H9 (cell line): ENCODE data around the gene LEFTY1. TPM values are rescaled to one million over a fixed set of nuclear protein-coding genes. Genes with fewer than 3 reads are reported as not detected.

Experiments used
- DNase-seq: peaks from one replicate; pipeline ENCODE4 v3.0.0-alpha.2; 2017
- H2AFZ ChIP-seq: one replicate; pipeline ENCODE4 v1.6.1; 2013; ENCODE audit warnings: mild to moderate bottlenecking, low read length, control low read depth, moderate library complexity
- H2AK5ac ChIP-seq: 2 replicates; pipeline ENCODE4 v1.6.1; 2013; ENCODE audit warnings: low read length, control low read depth, mixed read lengths; ENCODE audit not compliant: insufficient read length
- H2BK120ac ChIP-seq: one replicate; pipeline ENCODE4 v1.6.1; 2013; ENCODE audit warnings: low read depth, mild to moderate bottlenecking, low read length, control low read depth, inconsistent platforms; ENCODE audit not compliant: poor library complexity, severe bottlenecking
- H2BK12ac ChIP-seq: 2 replicates; pipeline ENCODE4 v1.6.1; 2013; ENCODE audit warnings: low read length, control low read depth, mixed read lengths, low read depth; ENCODE audit not compliant: insufficient read length
- H2BK15ac ChIP-seq: 2 replicates; pipeline ENCODE4 v1.6.1; 2013; ENCODE audit warnings: low read depth, low read length, control low read depth
- H2BK20ac ChIP-seq: one replicate; pipeline ENCODE4 v1.6.1; 2013; ENCODE audit warnings: low read depth, mild to moderate bottlenecking, low read length, control low read depth, inconsistent platforms; ENCODE audit not compliant: poor library complexity, severe bottlenecking
- H2BK5ac ChIP-seq: 2 replicates; pipeline ENCODE4 v1.6.1; 2013; ENCODE audit warnings: low read length, control low read depth, mixed read lengths; ENCODE audit not compliant: insufficient read length
- H3K14ac ChIP-seq: 2 replicates; pipeline ENCODE4 v1.6.1; 2013; ENCODE audit warnings: low read length, control low read depth; ENCODE audit not compliant: insufficient read depth
- H3K18ac ChIP-seq: 2 replicates; pipeline ENCODE4 v1.6.1; 2013; ENCODE audit warnings: low read depth, mild to moderate bottlenecking, mixed read lengths, low read length, control low read depth; ENCODE audit not compliant: insufficient read length
- H3K23ac ChIP-seq: 2 replicates; pipeline ENCODE4 v1.6.1; 2013; ENCODE audit warnings: low read length, control low read depth, mixed read lengths, low read depth; ENCODE audit not compliant: insufficient read length
- H3K23me2 ChIP-seq: 2 replicates; pipeline ENCODE4 v1.6.1; 2013; ENCODE audit warnings: low read depth, mild to moderate bottlenecking, mixed read lengths, low read length, control low read depth; ENCODE audit not compliant: insufficient read length, poor library complexity, severe bottlenecking
- H3K27ac ChIP-seq: 2 replicates; pipeline ENCODE4 v1.5.1; 2013; ENCODE audit warnings: low read length, control low read depth, mixed read lengths, low read depth; ENCODE audit not compliant: insufficient read length
- H3K27me3 ChIP-seq: 2 replicates; pipeline ENCODE4 v1.6.1; 2013; ENCODE audit warnings: low read length, control low read depth, inconsistent platforms; ENCODE audit not compliant: insufficient read depth
- H3K4ac ChIP-seq: 2 replicates; pipeline ENCODE4 v1.6.1; 2013; ENCODE audit warnings: low read depth, mild to moderate bottlenecking, control low read depth, inconsistent platforms, low read length, moderate library complexity
- H3K4me1 ChIP-seq: 2 replicates; pipeline ENCODE4 v1.6.1; 2013; ENCODE audit warnings: low read length, control low read depth, inconsistent platforms; ENCODE audit not compliant: insufficient read depth
- H3K4me2 ChIP-seq: 2 replicates; pipeline ENCODE4 v1.6.1; 2013; ENCODE audit warnings: low read length, control low read depth, mixed read lengths; ENCODE audit not compliant: insufficient read length, insufficient read depth
- H3K56ac ChIP-seq: 2 replicates; pipeline ENCODE4 v1.6.1; 2013; ENCODE audit warnings: low read depth, mild to moderate bottlenecking, mixed read lengths, low read length, control low read depth; ENCODE audit not compliant: insufficient read length
- H3K79me1 ChIP-seq: 2 replicates; pipeline ENCODE4 v1.6.1; 2013; ENCODE audit warnings: low read depth, mild to moderate bottlenecking, moderate library complexity, low read length, control low read depth, inconsistent platforms; ENCODE audit not compliant: insufficient read depth, poor library complexity, severe bottlenecking
- H3K79me2 ChIP-seq: 2 replicates; pipeline ENCODE4 v1.6.1; 2013; ENCODE audit warnings: low read length, control low read depth, inconsistent platforms; ENCODE audit not compliant: insufficient read depth
- H3K9ac ChIP-seq: 2 replicates; pipeline ENCODE4 v1.6.1; 2013; ENCODE audit warnings: low read length, control low read depth, mixed read lengths; ENCODE audit not compliant: insufficient read length; ENCODE audit errors: extremely low read depth
- H3K9me3 ChIP-seq: one replicate; pipeline ENCODE4 v1.6.1; 2013; ENCODE audit warnings: low read depth, low read length, inconsistent platforms; ENCODE audit not compliant: control insufficient read depth
- H3T11ph ChIP-seq: one replicate; pipeline ENCODE4 v1.6.1; 2013; ENCODE audit warnings: mild to moderate bottlenecking, low read length, control low read depth, inconsistent platforms
- H4K20me1 ChIP-seq: one replicate; pipeline ENCODE4 v1.6.1; 2013; ENCODE audit not compliant: control insufficient read depth, insufficient read length, insufficient read depth
- H4K5ac ChIP-seq: 2 replicates; pipeline ENCODE4 v1.6.1; 2013; ENCODE audit warnings: low read depth, mild to moderate bottlenecking, mixed read lengths, low read length, control low read depth; ENCODE audit not compliant: insufficient read length
- H4K8ac ChIP-seq: replicated peaks from 2 replicates; pipeline ENCODE4 v1.6.1; 2013; ENCODE audit warnings: low read length, control low read depth, mixed read lengths, low read depth; ENCODE audit not compliant: insufficient read length
- H4K91ac ChIP-seq: 2 replicates; pipeline ENCODE4 v1.6.1; 2013; ENCODE audit warnings: low read depth, mild to moderate bottlenecking, moderate library complexity, mixed read lengths, low read length, control low read depth; ENCODE audit not compliant: insufficient read length
- H3K27ac Mint-ChIP-seq, 3 experiments: 2 replicates in 2 of 3; 3 replicates in 1 of 3; pipeline ENCODE4 v1.8.0; 2020 to 2021; ENCODE audit warnings: mixed read lengths in 3 of 3, mild to moderate bottlenecking in 1 of 3, moderate library complexity in 1 of 3
- H3K27me3 Mint-ChIP-seq: 2 replicates; pipeline ENCODE4 v1.8.0; 2021; ENCODE audit warnings: low read depth, mild to moderate bottlenecking, moderate library complexity, mixed read lengths
- H3K36me3 Mint-ChIP-seq, 3 experiments: 2 replicates in 2 of 3; 3 replicates in 1 of 3; pipeline ENCODE4 v1.8.0; 2020 to 2021; ENCODE audit warnings: low read depth in 3 of 3, mixed read lengths in 3 of 3; ENCODE audit not compliant: insufficient read depth in 1 of 3
- H3K4me1 Mint-ChIP-seq, 2 experiments: 2 replicates each; pipeline ENCODE4 v1.8.0; 2020; ENCODE audit warnings: mixed read lengths in 2 of 2
- H3K4me3 Mint-ChIP-seq, 2 experiments: 2 replicates in 1 of 2; 3 replicates in 1 of 2; pipeline ENCODE4 v1.8.0; 2020 to 2021; ENCODE audit warnings: mild to moderate bottlenecking in 2 of 2, mixed read lengths in 2 of 2, moderate library complexity in 1 of 2
- H3K9me3 Mint-ChIP-seq, 2 experiments: 2 replicates in 1 of 2; 3 replicates in 1 of 2; pipeline ENCODE4 v1.8.0; 2020; ENCODE audit warnings: mild to moderate bottlenecking in 2 of 2, mixed read lengths in 2 of 2, moderate library complexity in 1 of 2
- CTCF ChIP-seq: fragments of 200-600 bp; sonication (generic); conservative IDR thresholded peaks from 3 replicates; pipeline ENCODE4 v1.8.0; 2021; ENCODE audit warnings: antibody characterized with exemption, mild to moderate bottlenecking
- WGBS: extraction: QIAGEN DNeasy Blood & Tissue Kit; methylation state at CpG from one replicate; pipeline ENCODE4 v1.1.7; 2013; ENCODE audit warnings: missing lambda C conversion rate, low lambda C conversion rate, mixed read lengths; ENCODE audit not compliant: insufficient read length; ENCODE audit errors: extremely low coverage; 5-methylcytosine and 5-hydroxymethylcytosine counted together
- total RNA-seq: library from RNA; stranded (reverse); gene quantifications from 2 replicates; pipeline ENCODE4 v1.2.1, GENCODE V29; 2021

Gene LEFTY1
- total RNA-seq, 1 experiment from 2014 or later, result 107 TPM

GRCh38 chr1:225917101-225917500 lies 28.2 kb upstream of the LEFTY1 start:
- Histone ChIP-seq H3K4me1 (no peaks in the 10 kb centered on the region), H2AFZ (no peak overlapping the region), H4K8ac (no peak overlapping the region), H3K14ac (no peak overlapping the region), H3K56ac (no peak overlapping the region), H2AK5ac (no peak overlapping the region), H3K4ac (no peak overlapping the region), H3K23ac (no peak overlapping the region), H3T11ph (no peak overlapping the region), H3K9ac (no peak overlapping the region), H4K20me1 (no peaks in the 10 kb centered on the region), H3K23me2 (no peaks in the 10 kb centered on the region), H4K5ac (no peak overlapping the region), H3K79me2 (no peaks in the 10 kb centered on the region), H3K4me2 (no peak overlapping the region), H4K91ac (no peak overlapping the region), H2BK5ac (no peak overlapping the region), H3K27ac (no peak overlapping the region), H2BK12ac (no peak overlapping the region), H2BK15ac (no peak overlapping the region), H3K18ac (no peak overlapping the region), H2BK120ac (no peak overlapping the region), H3K79me1 (no peaks in the 10 kb centered on the region), H3K27me3 (no peaks in the 10 kb centered on the region), H3K9me3 (no peaks in the 10 kb centered on the region), H2BK20ac (no peak overlapping the region)
- Mint-ChIP-seq H3K27me3 (no peaks in the 10 kb centered on the region), H3K4me3 (no peak overlapping the region), H3K36me3 (peaks cover 34 to 51% (median 46%) of the 10 kb centered on the region in 3 experiments; a peak in 6 of 7 replicates), H3K9me3 (no peaks in the 10 kb centered on the region), H3K27ac (peak overlapping the region in 1 of 3 experiments; percentile 74; a peak in 1 of 7 replicates), H3K4me1 (peaks cover 2 to 5% of the 10 kb centered on the region in 2 experiments; a peak in 1 of 4 replicates)
- WGBS, result no CpG with 5 or more reads among the region's 3 CpGs
- no peak for DNase-seq
- no peak for TF ChIP-seq CTCF
